Mucosa of gallbladder (tissue), 1 donor: Measurements from ENCODE around the gene P2RY2. TPM values are rescaled to one million over a fixed set of nuclear protein-coding genes. Genes with fewer than 3 reads are reported as not detected.
A peak's percentile ranks its signal among the peaks of the same experiment; 100 is the strongest.

ENCODE experiments used
- DNase-seq: peaks from one replicate; pipeline ENCODE4 v3.0.0-alpha.2; 2020; ENCODE audit warnings: low spot score
- total RNA-seq: library from RNA; stranded (reverse); gene quantifications from one replicate; pipeline ENCODE4 v1.2.1, GENCODE V29; 2021
- donor health status: DM: no; HTN: no; CAD: no.

Gene P2RY2
- total RNA-seq, 1 donor from 2014 or later = 12.6 TPM

DNA sequence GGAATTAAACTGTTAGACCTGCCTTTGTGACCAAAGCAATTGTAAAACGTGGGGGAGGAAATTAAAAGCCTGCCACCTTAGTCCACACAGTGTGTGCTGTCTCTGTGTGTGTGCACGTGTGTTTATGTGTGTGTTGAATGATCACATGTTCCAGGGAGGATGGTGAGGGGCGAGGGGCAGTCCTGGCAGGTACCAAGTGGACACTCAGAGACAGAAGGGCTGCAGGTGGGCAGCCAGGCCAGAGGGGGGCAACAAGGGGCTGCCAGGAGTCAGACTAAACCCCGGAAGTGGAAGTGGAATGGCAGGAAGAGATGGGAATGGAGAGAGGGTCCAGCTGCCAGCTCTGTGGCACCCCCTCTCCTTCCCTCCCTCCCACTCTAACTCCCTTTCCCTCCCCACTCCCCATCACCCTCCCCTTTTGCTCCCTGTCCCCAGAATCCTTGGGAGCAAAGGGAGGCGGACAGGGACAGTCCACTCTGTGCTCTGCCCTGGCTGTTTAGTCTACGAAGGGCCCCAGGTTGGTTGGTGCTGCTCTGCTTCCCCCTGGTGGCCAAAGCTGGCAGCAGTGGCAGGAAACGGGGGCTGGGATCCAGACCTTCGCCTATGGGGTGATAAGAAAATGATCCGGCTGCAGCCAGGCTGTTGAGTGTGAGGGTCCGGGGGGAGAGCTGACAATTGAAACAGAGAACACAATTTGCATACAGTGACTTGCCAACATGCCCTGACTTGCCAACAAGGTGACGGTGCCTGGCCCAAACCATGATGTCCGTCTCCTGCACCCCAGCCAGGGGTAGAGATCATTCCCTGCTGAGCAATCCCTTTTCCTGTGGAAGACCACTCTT lies 24.4 kb downstream of the P2RY2 start:
- DNase-seq = peak; percentile 71

DNA sequence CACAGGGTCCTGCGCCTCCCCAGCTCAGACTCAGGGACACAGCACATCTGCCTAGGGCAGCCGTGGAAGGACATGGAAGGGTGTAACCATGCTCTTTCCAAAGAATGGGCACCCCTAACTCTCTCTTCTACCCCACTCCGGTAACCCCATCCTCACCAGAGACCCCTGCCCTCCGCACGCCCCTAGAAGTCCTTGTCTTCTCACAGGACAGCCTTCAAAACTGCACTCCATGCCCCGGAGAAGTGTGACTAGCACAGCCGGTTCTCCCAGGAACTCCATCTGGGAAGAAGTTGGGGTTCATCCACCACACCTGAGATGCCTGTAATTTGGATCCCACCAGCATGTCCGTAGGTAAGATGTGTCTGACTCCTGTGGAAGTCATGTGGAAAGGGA lies 25.0 kb downstream of the P2RY2 start:
- DNase-seq = no peak

DNA sequence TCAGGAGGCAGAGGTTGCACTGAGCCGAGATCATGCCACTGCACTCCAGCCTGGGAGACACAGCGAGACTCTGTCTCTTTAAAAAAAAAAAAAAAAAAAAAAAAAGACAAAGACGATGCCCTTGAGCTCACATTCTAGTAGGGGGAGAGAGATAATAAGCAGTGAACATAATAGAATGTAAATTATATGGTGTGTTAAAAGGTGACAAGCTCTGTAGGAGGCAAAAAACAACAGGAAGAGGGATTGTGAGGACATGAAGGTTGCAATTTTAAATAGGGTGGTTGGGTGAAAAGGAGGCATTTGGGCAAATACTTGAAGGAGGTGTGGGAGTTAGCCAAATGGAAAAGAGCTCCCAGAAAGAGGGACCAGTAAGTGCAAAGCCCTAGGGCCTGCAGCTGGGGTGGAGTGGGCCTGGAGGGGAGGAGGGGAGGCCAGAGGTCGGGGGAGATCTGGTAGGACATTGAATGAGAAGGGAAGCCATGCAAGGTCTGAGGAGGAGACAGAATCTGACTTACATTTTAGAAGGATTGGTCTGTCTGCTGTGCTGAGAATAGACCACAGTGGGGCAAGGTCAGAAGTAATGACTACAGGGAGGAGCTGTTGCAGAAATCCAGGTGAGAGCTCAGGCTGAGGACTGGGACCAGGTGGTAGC lies 26.6 kb downstream of the P2RY2 start:
- DNase-seq = no peak

DNA sequence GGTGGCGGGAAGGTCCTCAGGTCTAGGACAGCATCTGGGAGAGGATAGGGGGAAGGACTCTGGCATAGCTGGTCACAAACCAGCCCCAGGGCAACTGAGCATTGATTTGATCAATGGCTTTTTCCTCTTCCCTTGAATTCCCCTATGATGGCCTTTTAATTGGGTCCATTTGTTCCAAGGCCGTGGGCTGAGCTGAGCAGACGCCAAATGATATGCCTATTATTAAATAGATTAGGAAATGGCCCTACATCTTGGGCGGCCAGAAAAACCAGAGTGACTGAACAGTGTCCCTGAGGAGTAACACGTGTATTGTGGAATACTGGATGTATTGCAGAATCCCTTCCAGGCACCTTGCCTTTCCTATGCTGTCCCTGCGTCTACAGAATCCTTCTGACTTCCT lies 27.4 kb downstream of the P2RY2 start:
- no peak for DNase-seq

DNA sequence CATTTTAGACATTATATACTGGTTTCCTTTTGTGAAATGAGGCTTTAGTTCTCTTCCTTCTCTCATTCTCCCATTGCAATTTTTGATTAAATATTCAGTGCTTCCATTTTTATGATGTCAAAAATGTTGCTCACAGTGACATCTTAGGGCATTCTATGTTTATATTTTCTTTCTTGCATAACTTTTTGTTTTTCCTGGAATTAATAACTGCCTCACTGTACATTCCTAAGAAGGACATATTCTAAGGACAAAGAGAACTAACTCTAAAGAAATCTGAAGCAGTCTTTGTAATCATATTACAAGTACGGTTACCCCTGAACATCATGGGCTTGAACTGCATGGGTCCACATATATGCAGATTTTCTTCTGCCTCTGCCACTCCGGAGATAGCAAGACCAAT lies 28.2 kb downstream of the P2RY2 start:
- no peak for DNase-seq

DNA sequence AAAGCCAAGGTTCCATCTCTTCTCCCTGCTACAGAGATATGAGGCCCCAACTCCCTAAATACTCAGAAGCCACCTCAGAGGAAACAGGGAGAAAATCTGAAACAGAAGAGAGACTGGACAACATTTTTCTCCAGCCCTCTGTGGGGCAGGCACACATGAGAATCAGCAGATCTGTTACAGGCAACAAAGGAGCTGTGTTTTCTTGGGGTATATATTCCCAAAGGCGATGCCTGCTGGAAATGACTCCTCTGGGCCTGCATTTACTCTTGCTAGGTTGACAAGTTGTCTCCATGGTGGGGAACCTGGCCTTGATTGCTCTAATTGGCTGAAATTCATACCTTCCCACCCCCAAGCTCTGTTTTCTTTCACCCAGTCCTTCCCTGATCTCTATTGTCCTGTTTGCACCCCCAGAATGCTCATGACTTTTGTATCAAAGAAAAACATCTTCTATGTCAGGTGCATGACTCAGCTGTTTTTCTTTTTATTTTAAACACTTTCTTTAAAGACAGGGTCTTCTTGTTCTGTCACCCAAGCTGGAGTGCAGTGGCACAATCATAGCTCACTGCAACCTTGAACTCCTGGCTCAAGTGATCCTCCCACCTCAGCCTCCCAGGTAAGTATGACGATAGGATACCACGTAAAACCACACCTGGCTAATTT lies 30.6 kb downstream of the P2RY2 start:
- no peak for DNase-seq

DNA sequence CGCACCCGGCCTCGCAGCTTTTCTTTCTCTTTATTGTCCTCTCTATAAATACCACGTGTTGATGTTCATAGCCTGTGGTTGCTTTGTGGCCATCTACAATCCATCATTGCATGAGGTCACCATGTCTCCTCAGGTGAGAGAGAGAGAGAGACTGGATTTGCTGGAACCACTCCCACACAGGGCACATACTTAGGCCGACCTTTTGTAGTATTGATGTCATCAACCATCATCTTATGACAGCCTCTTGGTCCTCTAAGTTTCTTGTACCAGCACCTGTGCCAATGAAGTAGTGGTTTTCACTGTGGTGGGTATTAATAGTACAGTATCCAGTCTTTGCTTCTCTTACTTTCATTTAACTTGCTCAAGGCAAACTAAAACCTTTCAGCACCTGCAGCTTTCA lies 31.2 kb downstream of the P2RY2 start:
- no peak for DNase-seq

DNA sequence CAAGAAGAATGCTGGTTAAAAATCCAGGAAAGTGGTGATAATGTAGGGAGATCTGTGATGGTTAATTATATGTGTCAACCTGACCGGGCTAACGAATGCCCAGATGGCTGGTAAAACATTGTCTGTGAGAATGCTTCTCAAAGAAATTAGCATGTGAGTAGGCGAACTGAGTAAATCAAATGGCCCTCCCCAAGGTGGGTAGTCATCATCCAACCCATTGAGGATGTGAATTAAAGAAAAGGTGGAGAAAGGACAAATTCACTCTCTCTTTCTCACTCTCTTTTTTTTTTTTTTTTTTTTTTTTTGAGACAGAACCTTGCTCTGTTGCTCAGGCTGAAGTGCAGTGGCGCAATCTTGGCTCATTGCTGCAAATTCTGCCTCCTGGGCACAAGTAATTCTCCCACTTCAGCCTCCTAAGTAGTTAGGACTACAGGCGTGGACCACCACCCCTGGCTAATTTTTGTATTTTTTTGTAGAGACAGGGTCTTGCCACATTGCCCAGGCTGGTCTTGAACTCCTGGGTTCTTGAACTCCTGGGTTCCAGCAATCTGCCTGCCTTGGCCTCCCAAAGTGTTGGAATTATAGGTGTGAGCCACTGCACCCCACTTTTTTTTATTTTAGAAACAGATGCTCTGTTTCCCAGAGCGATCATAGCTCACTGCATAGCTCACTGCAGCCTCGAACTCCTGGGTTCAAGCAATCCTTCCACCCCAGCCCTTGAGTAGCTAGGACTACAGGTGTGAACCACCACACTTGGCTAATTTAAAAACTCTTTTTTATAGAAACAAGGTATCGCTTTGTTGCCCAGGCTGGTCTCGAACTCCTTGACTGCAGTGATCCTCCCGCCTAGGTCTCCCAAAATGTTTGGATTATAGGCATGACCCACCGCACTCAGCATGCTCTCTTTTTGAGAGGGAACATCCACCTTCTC lies 32.0 kb downstream of the P2RY2 start:
- no peak for DNase-seq

DNA sequence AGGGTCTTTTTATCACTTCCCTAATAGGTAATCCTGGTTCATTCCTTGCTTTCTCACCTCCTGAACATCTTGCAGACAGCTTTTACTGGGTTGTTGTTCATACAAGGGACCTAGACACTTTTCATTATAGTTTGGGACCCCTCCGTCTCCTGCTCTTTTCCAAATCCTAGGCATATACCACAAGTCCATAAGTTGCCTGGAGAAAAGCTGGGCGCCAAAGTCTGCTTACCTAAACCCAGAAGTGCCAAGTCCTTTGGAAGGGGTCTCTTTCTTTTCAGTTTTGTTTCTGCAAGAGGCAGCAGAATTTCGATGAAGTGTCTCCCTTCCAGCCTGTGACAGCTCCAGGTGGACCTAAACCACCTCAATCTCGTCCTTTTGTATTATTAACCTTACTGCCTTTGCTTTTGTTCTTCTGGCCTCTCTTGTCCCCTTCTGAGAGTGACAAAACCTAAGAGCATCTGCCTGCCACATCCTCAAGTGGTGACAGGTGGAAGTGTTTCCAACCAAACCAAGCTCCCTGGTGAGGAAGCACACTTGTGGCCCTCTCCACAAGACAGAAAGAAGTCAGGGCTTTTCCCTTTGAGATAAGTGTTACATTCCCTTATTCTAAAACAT lies 34.6 kb downstream of the P2RY2 start:
- DNase-seq = no peak

DNA sequence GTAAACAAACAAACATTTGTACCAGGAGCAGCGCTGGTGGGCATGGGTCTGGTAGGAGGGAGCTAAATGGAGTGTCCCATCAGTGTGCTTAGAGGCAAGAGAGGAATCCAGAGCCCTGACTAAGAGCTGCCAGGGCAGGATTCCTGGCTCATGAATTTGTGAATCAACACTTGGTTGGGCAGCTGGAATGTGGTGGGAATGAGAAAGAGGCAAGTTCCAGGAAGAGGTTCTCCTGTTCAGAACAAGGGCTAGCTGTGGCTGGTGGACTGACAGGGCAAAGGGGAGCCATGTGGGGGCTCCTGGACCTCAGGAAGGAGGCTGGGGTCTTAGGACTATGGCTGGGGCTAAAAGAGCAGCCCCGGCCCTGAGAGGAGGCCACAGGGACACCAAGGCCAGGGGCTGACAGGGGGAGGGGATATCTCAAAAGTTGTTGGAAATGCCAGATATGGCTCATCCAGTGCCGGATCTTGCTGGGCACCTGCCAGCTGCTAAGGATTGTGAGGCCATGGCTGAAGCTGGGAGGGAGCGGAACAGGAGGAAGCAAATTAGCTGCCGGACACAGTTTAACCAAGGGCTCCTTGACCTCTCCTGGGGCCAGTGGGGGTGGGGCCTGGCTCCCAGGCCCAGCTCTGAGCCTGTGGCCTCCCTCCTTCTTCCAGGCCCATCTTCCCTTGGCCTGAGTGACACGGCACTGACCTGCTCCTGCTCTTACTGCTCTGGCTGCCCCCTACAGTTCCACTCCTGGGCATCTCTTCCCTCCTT lies 39.4 kb downstream of the P2RY2 start:
- DNase-seq = no peak

DNA sequence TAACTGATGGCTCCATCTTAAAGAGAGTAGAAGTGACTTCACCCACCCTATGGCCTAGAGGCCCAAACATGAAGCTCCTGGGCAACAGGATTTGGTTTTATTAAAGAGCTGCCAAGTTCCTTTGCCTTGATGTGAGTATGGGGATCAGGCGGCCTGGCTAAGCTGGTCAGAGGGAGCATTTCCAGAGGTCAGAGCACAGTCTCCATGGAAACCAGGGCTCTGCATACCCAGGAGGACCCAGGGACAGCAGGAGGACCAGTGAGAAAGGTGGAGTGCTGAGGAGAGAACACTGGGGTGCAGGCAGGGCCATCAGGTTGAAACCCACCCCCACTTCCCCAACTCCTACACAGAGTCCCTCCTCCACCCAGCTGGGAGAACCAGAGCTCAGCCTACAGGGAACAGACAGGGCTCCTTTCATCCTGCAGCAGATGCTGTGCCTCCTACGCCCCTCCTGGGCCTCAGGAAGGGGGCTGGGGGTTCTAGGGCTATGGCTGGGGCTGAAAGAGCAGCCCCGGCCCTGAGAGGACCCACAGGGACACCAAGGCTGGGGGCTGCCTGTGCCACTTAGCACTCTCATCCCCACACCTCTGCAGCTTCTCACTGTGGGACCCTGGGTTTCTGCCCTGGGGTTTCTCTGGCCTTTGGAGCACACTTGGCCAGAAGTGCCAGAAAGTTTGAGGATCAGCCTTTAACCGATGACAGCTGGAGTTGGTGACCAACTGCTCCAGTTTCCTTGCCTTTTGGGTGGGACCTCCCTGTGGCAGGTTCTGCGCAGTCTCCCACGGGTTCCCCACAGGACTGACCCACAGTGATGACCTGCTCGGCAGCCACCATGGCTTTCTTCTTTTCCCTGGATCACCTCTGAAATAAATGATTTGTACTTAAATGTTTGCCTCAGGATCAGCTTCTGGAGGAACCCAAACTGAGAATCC lies 40.3 kb downstream of the P2RY2 start:
- DNase-seq = no peak

DNA sequence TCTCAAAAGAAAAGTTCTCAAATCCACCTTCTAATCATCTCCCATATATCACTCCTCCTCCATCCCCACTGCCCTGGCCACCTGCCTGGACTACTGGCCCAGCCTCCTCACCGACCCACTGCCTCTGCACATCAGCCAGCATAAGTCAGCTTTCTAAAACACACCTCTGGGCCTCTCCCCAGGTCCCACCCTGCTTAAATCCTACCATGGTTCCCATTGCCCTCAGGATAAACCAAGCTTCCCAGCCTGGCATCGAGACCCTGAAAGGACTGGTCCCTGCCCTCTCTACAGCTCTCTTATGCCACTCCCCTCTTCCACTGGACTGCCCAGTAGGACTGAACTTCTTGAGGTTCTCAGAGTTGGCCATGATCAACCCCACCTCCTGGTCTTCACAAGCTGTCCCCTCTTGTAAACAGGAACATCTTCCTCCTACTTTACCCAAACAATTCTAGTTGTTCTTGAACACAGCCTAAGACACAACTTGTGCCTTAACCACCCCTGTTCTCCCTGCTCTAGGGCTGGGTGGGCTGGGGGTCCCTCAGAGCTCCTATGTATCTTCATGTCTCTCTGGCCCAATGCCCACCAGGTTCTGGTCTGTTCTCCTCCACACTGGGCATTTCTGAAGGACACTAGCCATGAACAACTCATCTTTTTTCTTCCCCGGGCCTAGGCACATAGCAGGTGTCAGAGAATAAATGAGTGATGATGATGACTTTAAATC lies 41.5 kb downstream of the P2RY2 start:
- no peak for DNase-seq

DNA sequence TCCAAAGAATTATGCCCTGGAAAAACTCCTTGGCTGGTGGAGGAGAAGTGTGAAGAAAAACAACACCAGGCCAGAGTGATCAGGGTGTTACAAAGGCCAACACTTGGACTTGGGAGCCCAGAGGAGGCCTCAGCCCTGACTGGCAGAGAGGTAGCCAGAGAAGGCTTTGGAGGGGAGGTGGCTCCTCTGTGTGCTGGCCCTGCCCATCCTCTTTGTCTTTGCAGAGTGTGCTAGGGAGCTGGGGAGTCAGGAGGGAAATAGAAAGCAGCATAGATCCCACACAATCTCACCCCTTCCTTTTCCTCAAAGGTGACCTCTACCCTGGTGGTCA lies 42.0 kb downstream of the P2RY2 start:
- DNase-seq = no peak

DNA sequence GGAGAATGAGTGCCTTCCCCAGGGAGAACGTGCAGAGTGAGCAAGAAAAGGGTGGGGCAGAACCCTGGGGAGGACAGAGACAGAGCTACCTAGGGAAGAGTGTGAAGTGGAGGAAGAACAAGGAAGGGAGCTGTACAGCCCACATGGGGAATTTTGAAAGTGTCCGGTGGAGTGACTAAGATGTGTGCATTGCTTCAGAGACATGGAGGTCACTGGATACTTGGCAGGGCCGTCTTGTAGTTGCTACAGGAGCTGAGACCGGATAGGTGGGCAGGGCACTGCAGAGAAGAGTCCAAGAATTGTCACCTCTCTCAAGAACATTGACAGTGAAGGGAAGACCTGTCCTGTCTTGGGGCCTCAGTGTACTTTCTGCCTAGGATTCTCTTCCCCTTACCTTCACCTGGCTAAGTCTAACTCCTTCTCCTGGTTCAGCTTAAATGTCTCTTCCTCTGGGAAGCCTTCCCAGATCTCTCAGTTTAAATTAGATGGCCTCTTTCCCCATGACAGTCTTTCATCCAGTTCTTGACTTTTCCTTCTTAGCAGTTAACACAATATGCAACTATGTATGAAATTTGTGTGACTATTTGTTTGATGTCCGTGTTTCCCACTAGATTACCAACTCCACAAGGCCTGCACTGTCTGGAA lies 44.9 kb downstream of the P2RY2 start:
- DNase-seq = no peak

DNA sequence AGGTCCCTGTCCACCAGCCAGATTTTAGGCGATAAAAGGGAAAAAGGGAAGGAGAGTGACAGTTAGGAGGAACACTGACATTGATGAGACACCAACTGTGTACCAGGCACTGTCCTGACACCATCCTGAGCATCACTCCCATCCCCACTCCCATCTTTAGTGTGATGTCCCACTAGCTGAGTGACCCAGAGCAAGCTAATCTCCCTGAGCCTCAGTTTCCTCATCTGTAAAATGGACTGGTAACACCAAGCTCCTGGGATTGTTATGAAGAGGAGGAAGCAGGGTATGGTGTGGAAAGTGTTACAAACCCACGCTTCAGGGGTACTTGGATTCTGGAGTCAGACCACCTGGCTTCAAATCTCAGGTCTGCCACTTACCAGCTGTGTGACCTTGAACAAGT lies 45.6 kb downstream of the P2RY2 start:
- no peak for DNase-seq

DNA sequence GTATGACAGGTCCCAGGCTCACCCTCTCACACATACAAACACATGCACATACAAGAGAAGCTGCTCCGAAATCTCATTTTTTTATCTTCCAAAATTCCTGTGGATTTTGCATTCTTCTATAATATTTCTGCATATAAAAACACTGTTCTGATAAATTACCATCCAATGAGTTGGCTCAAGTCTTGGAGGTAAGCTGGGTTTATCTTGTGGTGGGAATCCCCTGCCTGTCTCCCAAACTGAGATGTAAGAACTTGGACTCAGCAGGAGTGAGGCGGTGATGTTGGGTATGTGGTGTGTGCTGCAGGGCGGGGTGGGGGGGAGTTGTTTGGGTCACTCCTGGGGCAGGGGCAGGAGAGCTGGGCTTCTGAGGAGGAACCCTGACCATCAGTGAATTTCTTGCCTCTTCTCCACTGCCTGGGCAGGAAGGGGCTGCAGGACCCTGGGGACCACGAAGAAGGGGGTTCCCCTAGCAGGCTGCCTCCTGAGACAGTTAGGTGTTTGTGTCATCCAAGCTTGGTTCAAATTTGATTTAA lies 47.3 kb downstream of the P2RY2 start:
- no peak for DNase-seq

DNA sequence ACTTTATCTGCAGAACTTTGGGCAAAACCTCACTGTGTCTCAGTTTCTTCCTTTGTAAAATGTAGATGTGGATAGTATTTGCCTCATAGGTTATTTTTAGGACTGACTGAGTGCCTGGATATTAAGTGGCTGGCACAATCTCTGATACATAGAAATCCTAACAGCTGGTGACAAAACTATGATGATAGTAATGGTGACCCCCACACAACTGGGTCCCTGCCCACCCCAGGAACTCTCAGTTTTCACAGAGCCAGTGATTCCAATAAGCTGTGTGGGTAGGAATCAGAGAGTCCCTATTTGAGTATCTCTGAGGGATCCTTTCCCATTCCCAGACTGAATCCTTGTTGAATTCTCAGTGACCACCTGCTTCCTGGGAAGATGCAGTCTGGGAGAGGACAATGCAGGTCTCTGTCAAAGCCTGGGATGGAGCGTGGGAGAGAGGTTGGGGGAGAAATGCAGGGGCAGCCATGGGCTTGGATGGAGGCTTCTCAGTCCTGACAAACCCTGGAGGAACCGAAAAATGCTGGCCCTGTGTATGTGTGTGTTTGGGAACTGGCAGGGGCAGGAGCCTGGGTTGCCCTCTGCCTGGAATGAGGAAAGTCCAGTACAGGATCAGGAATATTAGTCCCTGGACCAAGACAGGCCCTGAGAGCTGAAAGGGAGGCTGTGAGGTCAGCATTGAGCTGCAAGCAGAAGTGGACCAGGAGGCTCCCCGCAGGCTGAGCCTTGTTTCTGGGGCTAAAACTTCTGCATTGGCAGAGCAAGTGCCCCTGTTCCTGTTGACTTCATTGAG lies 48.0 kb downstream of the P2RY2 start:
- DNase-seq = no peak
